ENCODE data around the gene HAUS6. TPM values are rescaled to one million over a fixed set of nuclear protein-coding genes. Genes with fewer than 3 reads are reported as not detected.

The HAUS6 gene
- total and polyA plus RNA-seq, 2 donors (not counting 1 experiment from before 2014, with no cell fraction given) = 4.1 to 13.5 TPM

DNA sequence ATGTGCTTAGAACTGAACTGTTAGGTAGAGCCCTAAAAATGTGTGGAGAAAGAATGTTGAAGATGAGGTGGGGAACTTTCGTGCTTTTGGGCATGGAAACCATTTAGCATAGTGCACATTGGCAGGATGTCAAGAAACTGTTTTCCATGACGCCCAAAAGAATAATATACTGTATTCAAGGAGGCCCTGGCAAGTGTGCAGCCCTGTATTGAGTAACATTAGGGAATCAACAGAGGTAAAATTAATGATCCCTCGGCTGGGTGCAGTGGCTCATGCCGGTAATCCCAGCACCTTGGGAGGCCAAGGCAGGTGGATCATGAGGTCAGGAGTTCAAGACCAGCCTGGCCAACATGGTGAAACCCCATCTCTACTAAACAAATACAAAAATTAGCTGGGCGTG is 45.5 kb upstream of the HAUS6 start:
- POLR2A ChIA-PET = no interaction called here

GRCh38 chr9:19146441-19147024 is 43.8 kb upstream of the HAUS6 start:
- ATAC-seq (ENCODE audit: low read depth) = no peak
- CTCF ChIA-PET = no interaction called here

More for the DNA sequence above, 45.5 kb upstream of the HAUS6 start:
- TF ChIP-seq EZH2 (IDR thresholded peaks at IDR 0.05; ENCODE audit: borderline replicate concordance, insufficient read depth, low read depth, low read length, poor library complexity, severe bottlenecking) (no peak), CTCF (IDR thresholded peaks at IDR 0.05) (no peak)
- Mint-ChIP-seq H3K4me1 (no peaks in the 10 kb centered on the region), H3K4me3 (no peak overlapping the region), H3K9me3 (ENCODE audit: insufficient read depth) (no peaks in the 10 kb centered on the region), H3K27me3 (peaks cover 3% of the 10 kb centered on the region), H3K27ac (no peak overlapping the region)
- CTCF ChIA-PET = no interaction called here
- Histone ChIP-seq H3K9me3 (ENCODE audit: control extremely low read depth in 1 of 3, control insufficient read depth in 2 of 3, insufficient read depth in 1 of 3, low read length in 2 of 3) (no peaks in the 10 kb centered on the region), H2AFZ (ENCODE audit: insufficient read depth, low read depth, low read length, poor library complexity, severe bottlenecking) (no peak overlapping the region), H3K27me3 (replicated peaks in 1 of 4; ENCODE audit: control extremely low read depth in 1 of 4, control insufficient read depth in 3 of 4, insufficient read depth in 4 of 4, low read length in 3 of 4) (no peaks in the 10 kb centered on the region), H4K20me1 (ENCODE audit: control insufficient read depth, insufficient read depth, low read length, poor library complexity, severe bottlenecking) (no peaks in the 10 kb centered on the region), H3K36me3 (replicated peaks in 1 of 2; ENCODE audit: control extremely low read depth in 1 of 2, control insufficient read depth in 1 of 2, extremely low read depth in 1 of 2, insufficient read depth in 2 of 2, low read length in 1 of 2) (no peaks in the 10 kb centered on the region), H3K4me2 (replicated peaks; ENCODE audit: low read depth, low read length, poor library complexity, severe bottlenecking) (no peak overlapping the region), H3K9ac (ENCODE audit: low read length) (no peak overlapping the region), H3K27ac (ENCODE audit: low read length in 2 of 2) (no peak overlapping the region), H3K4me3 (ENCODE audit: control extremely low read depth in 1 of 5, extremely low read depth in 1 of 5, insufficient read depth in 1 of 5, low read depth in 2 of 5, low read length in 4 of 5) (no peak overlapping the region), H3K79me2 (ENCODE audit: control insufficient read depth, insufficient read depth, low read length) (no peaks in the 10 kb centered on the region), H3K4me1 (ENCODE audit: control insufficient read depth in 2 of 2, insufficient read depth in 2 of 2, low read length in 2 of 2) (no peaks in the 10 kb centered on the region)
- DNase-seq (no peak), ATAC-seq (ENCODE audit: low read depth) (no peak)
- 93% methylated on average over 2 of the region's 5 CpGs for WGBS (ENCODE audit: insufficient coverage)
- intact Hi-C loops (cut with micrococcal nuclease) = no loop called here

More at GRCh38 chr9:19146441-19147024, 43.8 kb upstream of the HAUS6 start:
- POLR2A ChIA-PET = no interaction called here
- H3K9me3 Mint-ChIP-seq (ENCODE audit: insufficient read depth) = no peaks in the 10 kb centered on the region
- H3K4me3 Mint-ChIP-seq = no peak overlapping the region
- WGBS (ENCODE audit: insufficient coverage) = 100% methylated on average over 3 of the region's 7 CpGs
- no peak overlapping the region for H3K27ac Mint-ChIP-seq
- Histone ChIP-seq H3K4me1 (ENCODE audit: control insufficient read depth in 2 of 2, insufficient read depth in 2 of 2, low read length in 2 of 2) (no peaks in the 10 kb centered on the region), H3K79me2 (ENCODE audit: control insufficient read depth, insufficient read depth, low read length) (no peaks in the 10 kb centered on the region), H3K36me3 (replicated peaks in 1 of 2; ENCODE audit: control extremely low read depth in 1 of 2, control insufficient read depth in 1 of 2, extremely low read depth in 1 of 2, insufficient read depth in 2 of 2, low read length in 1 of 2) (no peaks in the 10 kb centered on the region), H3K4me2 (replicated peaks; ENCODE audit: low read depth, low read length, poor library complexity, severe bottlenecking) (no peak overlapping the region), H3K9ac (ENCODE audit: low read length) (no peak overlapping the region), H3K4me3 (ENCODE audit: control extremely low read depth in 1 of 5, extremely low read depth in 1 of 5, insufficient read depth in 1 of 5, low read depth in 2 of 5, low read length in 4 of 5) (no peak overlapping the region), H3K27me3 (replicated peaks in 1 of 4; ENCODE audit: control extremely low read depth in 1 of 4, control insufficient read depth in 3 of 4, insufficient read depth in 4 of 4, low read length in 3 of 4) (no peaks in the 10 kb centered on the region), H3K27ac (ENCODE audit: low read length in 2 of 2) (no peak overlapping the region), H3K9me3 (ENCODE audit: control extremely low read depth in 1 of 3, control insufficient read depth in 2 of 3, insufficient read depth in 1 of 3, low read length in 2 of 3) (no peaks in the 10 kb centered on the region), H4K20me1 (ENCODE audit: control insufficient read depth, insufficient read depth, low read length, poor library complexity, severe bottlenecking) (no peaks in the 10 kb centered on the region), H2AFZ (ENCODE audit: insufficient read depth, low read depth, low read length, poor library complexity, severe bottlenecking) (no peak overlapping the region)
- DNase-seq = no peak
- TF ChIP-seq EZH2 (IDR thresholded peaks at IDR 0.05; ENCODE audit: borderline replicate concordance, insufficient read depth, low read depth, low read length, poor library complexity, severe bottlenecking) (no peak), CTCF (IDR thresholded peaks at IDR 0.05) (no peak)
- peaks cover 7% of the 10 kb centered on the region for H3K27me3 Mint-ChIP-seq
- no peaks in the 10 kb centered on the region for H3K4me1 Mint-ChIP-seq
- intact Hi-C loops (cut with micrococcal nuclease) = no loop called here

All from B cell (primary cell).